ENCODE data around the gene ADGRV1.

The ADGRV1 gene

DNA sequence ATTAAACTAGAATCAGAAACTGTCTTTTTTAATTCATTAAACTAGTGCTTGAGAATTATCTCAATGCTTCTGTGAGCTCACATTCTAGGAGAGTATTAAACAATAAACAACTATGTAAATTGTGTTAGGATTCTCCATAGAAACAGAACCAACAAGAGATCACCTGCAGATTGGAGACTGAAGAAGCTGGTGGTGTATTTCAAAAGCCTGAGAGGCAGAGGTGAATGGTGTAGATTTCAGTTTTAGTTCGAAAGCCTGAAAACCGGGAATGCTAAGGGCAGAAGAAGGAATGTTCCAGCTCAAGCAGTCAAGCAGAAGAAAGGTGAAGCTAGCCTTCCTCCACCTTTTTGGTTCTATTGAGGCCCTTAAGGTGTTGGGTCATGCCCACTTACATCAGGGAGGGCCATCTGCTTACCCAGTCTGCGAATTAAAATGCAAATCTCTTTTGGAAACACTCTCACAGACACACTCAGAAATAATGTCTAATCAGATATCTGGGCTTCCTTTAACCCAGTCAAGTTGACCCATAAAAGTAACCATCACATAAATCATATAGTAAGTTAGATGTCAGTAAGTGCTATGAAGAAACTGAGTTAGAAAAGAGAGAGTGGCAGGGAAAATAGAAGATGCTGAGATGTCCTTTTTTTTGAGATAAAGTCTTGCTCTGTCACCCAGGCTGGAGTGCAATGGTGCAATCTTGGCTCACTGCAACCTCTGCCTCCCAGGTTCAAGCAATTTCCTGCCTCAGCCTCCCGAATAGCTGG is 533.1 kb downstream of the ADGRV1 start:
- DNase-seq (ENCODE audit: low read depth): no peak
- H3K4me3 ChIP-seq (ENCODE audit: low read length): no peak overlapping the region
- H3K27me3 ChIP-seq (replicated peaks; ENCODE audit: control insufficient read depth, insufficient read depth, low read length): no peaks in the 10 kb centered on the region
- H3K9me3 ChIP-seq (ENCODE audit: control insufficient read depth, low read length): no peaks in the 10 kb centered on the region
- no peaks in the 10 kb centered on the region for H3K36me3 ChIP-seq (ENCODE audit: control insufficient read depth, insufficient read depth, low read length, severe bottlenecking)
- no peak overlapping the region for H3K9ac ChIP-seq (ENCODE audit: low read length)
- H3K4me1 ChIP-seq (ENCODE audit: control insufficient read depth, insufficient read depth, low read length): peaks cover 4% of the 10 kb centered on the region

DNA sequence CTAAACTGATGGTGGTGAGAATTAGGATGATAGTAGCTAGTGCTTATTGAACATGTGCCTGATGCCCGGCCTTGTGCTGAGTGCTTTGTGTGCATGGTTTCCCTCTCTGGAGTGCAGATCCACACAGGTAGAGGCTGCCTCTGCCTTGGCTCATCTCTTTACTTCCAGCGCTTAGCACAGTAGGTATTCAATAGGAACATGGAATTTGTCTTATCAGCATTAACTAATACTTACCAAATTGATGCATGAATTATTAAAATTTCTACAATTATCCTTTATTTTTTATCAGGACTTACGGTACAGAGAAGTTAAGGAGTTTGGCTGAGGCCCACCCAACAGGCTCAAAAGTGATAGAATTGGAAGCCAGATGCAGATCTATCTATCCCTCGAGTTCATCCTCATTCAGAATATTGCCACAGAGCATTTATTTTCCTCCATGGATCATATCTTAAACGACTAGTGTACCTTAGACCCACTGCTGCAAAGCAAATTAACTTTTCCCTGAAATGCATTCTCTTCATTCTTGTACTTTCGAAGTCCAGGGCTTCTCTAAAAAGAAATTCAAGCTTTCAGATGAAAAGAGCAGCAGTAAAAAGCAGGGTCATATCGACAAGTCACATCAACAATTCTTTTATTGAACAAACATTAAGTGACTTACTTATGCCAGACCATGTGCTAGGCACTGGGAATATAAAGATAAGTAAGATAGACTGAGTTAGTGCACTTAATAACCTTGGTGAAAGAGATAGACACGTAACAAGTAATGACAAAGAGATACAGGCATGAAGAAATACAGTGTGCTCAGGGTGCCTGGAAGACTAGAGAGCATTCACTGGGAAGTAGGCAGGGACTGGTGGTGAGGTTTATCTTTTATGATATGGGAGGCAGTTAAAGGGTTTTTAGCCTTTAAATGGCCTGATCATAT is 534.5 kb downstream of the ADGRV1 start:
- DNase-seq (ENCODE audit: low read depth): no peak
- H3K36me3 ChIP-seq (ENCODE audit: control insufficient read depth, insufficient read depth, low read length, severe bottlenecking): no peaks in the 10 kb centered on the region
- H3K9me3 ChIP-seq (ENCODE audit: control insufficient read depth, low read length): no peaks in the 10 kb centered on the region

DNA sequence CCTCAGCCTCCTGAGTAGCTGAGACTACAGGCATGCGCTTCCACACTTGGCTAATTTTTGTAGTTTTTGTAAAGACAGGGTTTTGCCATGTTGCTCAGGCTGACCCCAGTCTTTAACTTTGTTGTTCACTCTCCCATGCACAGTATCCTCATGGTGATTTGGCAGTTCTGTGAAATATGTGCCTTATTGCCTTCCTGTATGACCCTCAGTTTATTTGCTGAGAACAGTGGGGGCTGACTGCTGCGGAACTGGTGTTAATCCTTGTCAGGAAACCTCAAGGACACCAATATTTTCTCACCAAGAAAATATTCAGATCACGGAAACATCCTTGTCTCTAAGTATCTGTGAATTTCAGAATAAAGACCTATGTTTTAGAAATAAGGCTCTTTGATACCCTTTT is 536.7 kb downstream of the ADGRV1 start:
- Histone ChIP-seq H3K27me3 (replicated peaks; ENCODE audit: control insufficient read depth, insufficient read depth, low read length) (no peaks in the 10 kb centered on the region), H3K36me3 (ENCODE audit: control insufficient read depth, insufficient read depth, low read length, severe bottlenecking) (no peaks in the 10 kb centered on the region), H3K9ac (ENCODE audit: low read length) (no peak overlapping the region), H3K4me1 (ENCODE audit: control insufficient read depth, insufficient read depth, low read length) (peaks cover 24% of the 10 kb centered on the region), H3K9me3 (ENCODE audit: control insufficient read depth, low read length) (no peaks in the 10 kb centered on the region), H3K4me3 (ENCODE audit: low read length) (no peak overlapping the region)
- no peak for DNase-seq (ENCODE audit: low read depth)

More for the DNA sequence above, 534.5 kb downstream of the ADGRV1 start:
- no peak overlapping the region for H3K4me3 ChIP-seq (ENCODE audit: low read length)
- H3K9ac ChIP-seq (ENCODE audit: low read length): no peak overlapping the region
- peaks cover 12% of the 10 kb centered on the region for H3K4me1 ChIP-seq (ENCODE audit: control insufficient read depth, insufficient read depth, low read length)
- no peaks in the 10 kb centered on the region for H3K27me3 ChIP-seq (replicated peaks; ENCODE audit: control insufficient read depth, insufficient read depth, low read length)

DNA sequence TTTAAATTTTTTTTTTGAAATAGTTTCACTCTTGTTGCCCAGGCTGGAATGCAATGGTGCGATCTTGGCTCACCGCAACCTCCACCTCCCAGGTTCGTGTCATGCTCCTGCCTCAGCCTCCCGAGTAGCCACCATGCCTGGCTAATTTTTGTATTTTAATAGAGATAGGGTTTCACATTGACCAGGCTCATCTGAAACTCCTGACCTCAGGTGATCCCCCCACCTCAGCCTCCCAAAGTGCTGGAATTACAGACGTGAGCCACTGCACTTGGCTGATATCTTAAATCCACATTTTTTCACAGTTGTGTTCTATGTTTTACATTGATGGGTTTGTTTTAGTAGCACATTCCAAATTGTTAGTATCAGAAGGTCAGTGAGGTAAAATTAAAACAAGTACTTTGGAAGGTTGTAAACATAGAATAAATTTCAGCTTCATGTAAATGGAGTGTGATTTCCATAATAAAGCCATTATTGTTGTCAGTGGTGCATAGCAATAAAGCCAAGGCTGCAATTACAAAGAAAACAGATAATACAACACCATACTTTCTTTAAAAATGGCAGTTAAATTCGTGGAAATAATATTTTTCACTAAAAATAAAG is 537.3 kb downstream of the ADGRV1 start:
- Histone ChIP-seq H3K27me3 (replicated peaks; ENCODE audit: control insufficient read depth, insufficient read depth, low read length) (no peaks in the 10 kb centered on the region), H3K9ac (ENCODE audit: low read length) (no peak overlapping the region), H3K4me1 (ENCODE audit: control insufficient read depth, insufficient read depth, low read length) (peaks cover 24% of the 10 kb centered on the region), H3K9me3 (ENCODE audit: control insufficient read depth, low read length) (no peaks in the 10 kb centered on the region), H3K4me3 (ENCODE audit: low read length) (no peak overlapping the region), H3K36me3 (ENCODE audit: control insufficient read depth, insufficient read depth, low read length, severe bottlenecking) (no peaks in the 10 kb centered on the region)
- DNase-seq (ENCODE audit: low read depth): no peak

DNA sequence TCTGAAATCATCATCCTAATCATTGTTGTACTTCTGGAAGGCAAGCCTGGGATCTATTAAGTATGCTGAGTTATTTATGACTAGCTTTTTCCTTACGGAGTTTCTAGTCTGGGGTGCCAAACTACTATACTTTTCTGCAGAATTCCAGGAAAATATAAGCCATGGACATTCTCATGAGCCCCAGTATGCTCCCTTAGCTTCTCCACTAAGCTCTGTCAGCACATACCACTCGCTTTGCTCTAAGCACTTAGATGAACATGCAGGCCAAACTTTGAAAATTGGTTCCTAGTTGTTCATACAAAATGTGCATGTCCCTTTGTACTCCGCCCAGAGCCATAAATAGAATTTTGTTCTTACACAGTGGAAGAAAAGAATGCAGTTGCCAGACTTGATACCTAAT is 539.9 kb downstream of the ADGRV1 start:
- Histone ChIP-seq H3K4me1 (ENCODE audit: control insufficient read depth, insufficient read depth, low read length) (peaks cover 31% of the 10 kb centered on the region), H3K9ac (ENCODE audit: low read length) (peak overlapping the region; percentile 57), H3K27me3 (replicated peaks; ENCODE audit: control insufficient read depth, insufficient read depth, low read length) (no peaks in the 10 kb centered on the region), H3K4me3 (ENCODE audit: low read length) (no peak overlapping the region), H3K36me3 (ENCODE audit: control insufficient read depth, insufficient read depth, low read length, severe bottlenecking) (no peaks in the 10 kb centered on the region), H3K9me3 (ENCODE audit: control insufficient read depth, low read length) (no peaks in the 10 kb centered on the region)
- peak; percentile 42 for DNase-seq (ENCODE audit: low read depth)

DNA sequence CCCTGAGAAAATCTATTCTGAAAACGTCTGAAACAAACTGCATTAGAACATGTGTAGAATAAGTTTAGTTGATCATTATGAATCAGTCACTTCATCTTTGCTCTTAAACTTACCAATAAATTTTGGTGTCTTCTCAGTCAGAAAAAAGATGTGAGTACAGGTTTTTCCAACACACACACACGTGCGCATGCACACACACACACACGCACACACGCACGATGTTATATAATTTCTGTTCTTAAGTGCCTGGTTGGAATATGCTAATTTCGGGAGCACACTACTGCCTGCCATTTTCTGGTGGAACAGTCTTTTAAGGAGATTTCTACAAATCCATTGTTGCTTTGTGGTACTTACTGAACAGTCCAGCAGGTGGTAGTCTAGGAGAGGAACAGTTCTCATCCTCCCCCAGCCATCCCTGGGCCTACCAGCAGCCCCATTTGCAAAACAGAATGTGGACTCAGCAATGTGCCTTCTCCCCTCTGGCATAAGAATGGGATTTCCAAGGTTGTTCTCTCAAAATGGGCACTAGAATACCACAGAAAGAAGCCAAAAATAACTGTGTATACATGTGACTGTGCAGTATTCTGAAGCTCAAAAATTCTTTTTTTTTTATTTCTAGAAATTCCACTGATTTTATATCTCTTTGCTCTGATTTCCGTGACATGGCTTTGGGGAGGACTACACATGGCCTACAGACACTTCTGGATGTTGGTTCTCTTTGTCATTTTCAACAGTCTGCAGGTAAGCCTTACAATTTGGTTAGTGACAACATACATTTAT is 543.2 kb downstream of the ADGRV1 start:
- peak; percentile 94 for DNase-seq (ENCODE audit: low read depth)

DNA sequence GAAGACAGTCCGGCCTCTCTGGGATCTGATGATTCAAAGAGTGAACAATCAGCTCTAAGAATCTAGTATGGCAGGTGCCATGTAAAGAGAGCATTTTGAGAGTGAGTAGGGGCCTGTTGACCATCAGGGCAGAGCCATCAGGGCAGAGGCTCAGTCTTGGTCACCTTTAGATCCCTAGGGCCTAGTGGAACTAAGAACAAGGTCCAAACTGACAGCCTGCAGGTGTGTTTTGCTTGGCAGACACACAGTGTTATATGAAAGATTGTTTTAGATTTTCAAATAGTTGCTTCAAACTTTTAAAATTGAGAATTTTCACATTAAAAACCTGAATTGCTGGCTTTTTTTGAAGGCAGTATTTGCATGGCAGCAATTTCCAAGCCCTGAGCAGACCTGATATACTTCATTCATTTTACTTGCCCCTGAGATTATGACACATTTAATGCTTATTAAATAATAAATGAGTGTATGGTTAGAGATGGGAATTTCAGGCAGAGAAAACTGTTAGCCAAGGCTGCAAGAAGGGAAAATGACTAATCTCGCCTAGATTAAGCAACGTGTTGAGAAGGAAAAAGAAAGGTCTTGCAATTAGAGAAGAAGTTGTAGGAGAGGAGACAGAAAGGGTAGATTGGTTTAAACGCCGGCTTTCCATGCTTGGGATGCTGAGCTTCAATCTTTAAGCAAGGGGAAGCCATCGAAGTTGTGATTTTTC is 544.9 kb downstream of the ADGRV1 start:
- H3K4me1 ChIP-seq (ENCODE audit: control insufficient read depth, insufficient read depth, low read length): peaks cover 22% of the 10 kb centered on the region
- H3K9me3 ChIP-seq (ENCODE audit: control insufficient read depth, low read length): peaks cover 5% of the 10 kb centered on the region
- H3K4me3 ChIP-seq (ENCODE audit: low read length): no peak overlapping the region
- no peak for DNase-seq (ENCODE audit: low read depth)
- H3K27me3 ChIP-seq (replicated peaks; ENCODE audit: control insufficient read depth, insufficient read depth, low read length): no peaks in the 10 kb centered on the region
- no peaks in the 10 kb centered on the region for H3K36me3 ChIP-seq (ENCODE audit: control insufficient read depth, insufficient read depth, low read length, severe bottlenecking)
- no peak overlapping the region for H3K9ac ChIP-seq (ENCODE audit: low read length)

More for the DNA sequence above, 543.2 kb downstream of the ADGRV1 start:
- Histone ChIP-seq H3K4me1 (ENCODE audit: control insufficient read depth, insufficient read depth, low read length) (peaks cover 33% of the 10 kb centered on the region), H3K27me3 (replicated peaks; ENCODE audit: control insufficient read depth, insufficient read depth, low read length) (no peaks in the 10 kb centered on the region), H3K4me3 (ENCODE audit: low read length) (no peak overlapping the region), H3K9ac (ENCODE audit: low read length) (no peak overlapping the region), H3K9me3 (ENCODE audit: control insufficient read depth, low read length) (peaks cover 5% of the 10 kb centered on the region), H3K36me3 (ENCODE audit: control insufficient read depth, insufficient read depth, low read length, severe bottlenecking) (no peaks in the 10 kb centered on the region)

DNA sequence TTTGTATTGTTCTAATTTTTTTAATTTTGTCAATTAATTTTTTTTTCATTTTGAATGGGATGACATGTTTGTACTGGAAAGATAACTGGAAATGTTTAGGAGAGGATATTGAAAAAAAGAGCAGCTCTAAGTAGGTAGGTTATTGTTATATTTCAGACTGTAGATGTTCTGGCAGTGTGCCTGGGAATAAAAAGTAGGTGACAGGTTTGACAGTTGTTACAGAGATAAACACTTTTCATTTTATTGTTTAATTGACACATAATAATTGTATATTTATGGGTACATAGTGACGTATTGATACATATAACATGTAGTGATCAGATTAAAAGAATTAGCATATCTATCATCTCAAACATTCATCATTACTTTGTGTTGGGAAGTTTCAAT is 545.5 kb downstream of the ADGRV1 start:
- no peak overlapping the region for H3K4me3 ChIP-seq (ENCODE audit: low read length)
- H3K27me3 ChIP-seq (replicated peaks; ENCODE audit: control insufficient read depth, insufficient read depth, low read length): no peaks in the 10 kb centered on the region
- DNase-seq (ENCODE audit: low read depth): no peak
- no peak overlapping the region for H3K9ac ChIP-seq (ENCODE audit: low read length)
- no peaks in the 10 kb centered on the region for H3K36me3 ChIP-seq (ENCODE audit: control insufficient read depth, insufficient read depth, low read length, severe bottlenecking)
- H3K9me3 ChIP-seq (ENCODE audit: control insufficient read depth, low read length): peaks cover 5% of the 10 kb centered on the region
- H3K4me1 ChIP-seq (ENCODE audit: control insufficient read depth, insufficient read depth, low read length): peaks cover 17% of the 10 kb centered on the region

DNA sequence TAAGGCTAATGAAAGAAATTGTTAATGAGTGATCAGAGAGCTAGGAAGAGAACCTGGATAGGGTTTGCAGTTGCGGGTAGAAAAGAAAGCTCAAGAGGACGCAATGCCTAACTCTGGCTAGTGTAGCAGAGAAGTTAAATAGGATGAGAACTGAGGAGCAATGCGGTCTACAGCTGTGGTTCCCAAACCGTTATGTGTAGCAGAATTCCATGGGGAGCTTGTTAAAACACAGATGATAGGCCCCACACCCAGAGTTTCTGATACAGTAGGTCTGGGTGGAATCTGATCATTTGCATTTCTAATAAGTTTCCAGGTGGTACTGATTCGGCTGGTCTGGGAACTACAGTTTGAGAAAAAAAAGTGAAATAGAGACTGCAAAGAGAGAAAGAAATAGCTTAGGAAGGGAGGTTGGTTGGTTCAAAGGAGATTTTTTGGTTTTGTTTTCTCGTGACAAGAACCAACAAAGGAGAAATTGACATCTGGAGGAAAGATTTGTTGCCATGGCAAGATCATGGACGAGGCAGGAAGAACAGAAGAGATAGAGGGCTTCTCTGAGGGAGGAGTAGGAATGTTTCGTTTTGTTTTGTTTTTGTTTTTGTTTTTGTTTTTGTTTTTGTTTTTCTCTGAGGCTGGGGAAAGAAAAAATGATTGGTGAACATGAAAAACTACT is 548.4 kb downstream of the ADGRV1 start:
- Histone ChIP-seq H3K36me3 (ENCODE audit: control insufficient read depth, insufficient read depth, low read length, severe bottlenecking) (no peaks in the 10 kb centered on the region), H3K9ac (ENCODE audit: low read length) (no peak overlapping the region), H3K4me1 (ENCODE audit: control insufficient read depth, insufficient read depth, low read length) (peaks cover 38% of the 10 kb centered on the region), H3K9me3 (ENCODE audit: control insufficient read depth, low read length) (peaks cover 5% of the 10 kb centered on the region), H3K4me3 (ENCODE audit: low read length) (no peak overlapping the region), H3K27me3 (replicated peaks; ENCODE audit: control insufficient read depth, insufficient read depth, low read length) (no peaks in the 10 kb centered on the region)
- DNase-seq (ENCODE audit: low read depth): no peak

DNA sequence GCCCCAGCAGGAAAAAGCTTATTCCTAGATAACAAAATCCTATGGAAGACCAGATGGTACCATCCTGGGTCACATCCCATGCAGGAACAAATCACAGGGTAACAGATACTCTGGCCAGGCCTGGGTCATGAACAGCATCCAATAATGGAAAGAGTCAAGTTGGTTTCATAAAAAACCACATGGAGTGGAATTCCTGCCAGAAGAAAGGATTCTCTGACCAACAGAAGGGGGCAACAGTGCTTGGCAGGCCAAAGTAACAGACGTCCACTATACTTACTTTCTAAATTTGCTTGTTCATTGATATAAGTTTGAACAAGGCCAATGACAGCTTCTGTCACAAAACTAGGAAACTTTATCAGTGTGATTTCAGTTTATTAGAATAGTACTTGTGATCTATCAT is 551.0 kb downstream of the ADGRV1 start:
- Histone ChIP-seq H3K27me3 (replicated peaks; ENCODE audit: control insufficient read depth, insufficient read depth, low read length) (no peaks in the 10 kb centered on the region), H3K9ac (ENCODE audit: low read length) (no peak overlapping the region), H3K4me1 (ENCODE audit: control insufficient read depth, insufficient read depth, low read length) (peaks cover 26% of the 10 kb centered on the region), H3K36me3 (ENCODE audit: control insufficient read depth, insufficient read depth, low read length, severe bottlenecking) (no peaks in the 10 kb centered on the region), H3K9me3 (ENCODE audit: control insufficient read depth, low read length) (peaks cover 5% of the 10 kb centered on the region), H3K4me3 (ENCODE audit: low read length) (no peak overlapping the region)
- DNase-seq (ENCODE audit: low read depth): no peak

Data from adipocyte (in vitro differentiated cells).